Gastroesophageal sphincter (tissue), 3 donors: ENCODE measurements around the gene ANKRD1.

Experiments used
- CTCF ChIP-seq, 4 experiments: fragments of 200-600 bp in 2 of 4; fragments of 450-650 bp in 2 of 4; sonication (generic) in 1 of 4; IDR thresholded peaks; one replicate each; pipeline ENCODE4 v1.5.1; 2017 to 2019; ENCODE audit warnings: antibody characterized with exemption in 4 of 4, mild to moderate bottlenecking in 2 of 4, moderate library complexity in 2 of 4
- POLR2A ChIP-seq, 2 donors: fragments of 450-650 bp; IDR thresholded peaks; one replicate each; pipeline ENCODE4 v1.6.1; 2017; ENCODE audit warnings: antibody characterized with exemption in 2 of 2, mild to moderate bottlenecking in 2 of 2, moderate library complexity in 1 of 2
- POLR2AphosphoS5 ChIP-seq: sonication (generic); formaldehyde crosslinking; IDR thresholded peaks from one replicate; pipeline ENCODE4 v1.6.1; 2017; ENCODE audit warnings: antibody characterized with exemption

GRCh38 chr10:90939648-90940047, 18.8 kb upstream of the ANKRD1 start:
- TF ChIP-seq CTCF (IDR thresholded peaks at IDR 0.05) = no peak
- no peak for TF ChIP-seq POLR2A (IDR thresholded peaks at IDR 0.05)
- no peak for TF ChIP-seq POLR2AphosphoS5
